Epithelial cell of esophagus (primary cell): ENCODE results near the gene POLR2H.
A peak's percentile ranks its signal among the peaks of the same experiment; 100 is the strongest.

Experiments
- DNase-seq: peaks from one replicate; pipeline ENCODE4 v3.0.0; 2010; ENCODE audit warnings: low read depth
- H3K4me3 ChIP-seq: 2 replicates; pipeline ENCODE4 v1.5.1; 2011; ENCODE audit warnings: mild to moderate bottlenecking, low read length, control low read depth
- CTCF ChIP-seq: IDR thresholded peaks from 2 replicates; pipeline ENCODE4 v1.5.1; 2011; ENCODE audit warnings: low read depth, mild to moderate bottlenecking, low read length, control low read depth, inconsistent platforms; ENCODE audit not compliant: insufficient read depth; ENCODE audit errors: missing control alignments

Gene POLR2H

GRCh38 chr3:184325715-184326369 lies 35.7 kb upstream of the POLR2H start:
- DNase-seq, result peak; percentile 64
- no peak for TF ChIP-seq CTCF
- no peak overlapping the region for H3K4me3 ChIP-seq

- no peak for TF ChIP-seq CTCF
- DNase-seq, result no peak
- no peak overlapping the region for H3K4me3 ChIP-seq
Measured at GRCh38 chr3:184327171-184327570, 34.3 kb upstream of the POLR2H start.

- no peak for DNase-seq
- TF ChIP-seq CTCF, result no peak
- H3K4me3 ChIP-seq, result no peak overlapping the region
Measured at GRCh38 chr3:184328516-184328915, 33.0 kb upstream of the POLR2H start.

- no peak overlapping the region for H3K4me3 ChIP-seq
- no peak for TF ChIP-seq CTCF
- DNase-seq, result peak; percentile 95
Measured at GRCh38 chr3:184332370-184333090, 29.0 kb upstream of the POLR2H start.

- no peak for TF ChIP-seq CTCF
- DNase-seq, result no peak
- no peak overlapping the region for H3K4me3 ChIP-seq
Measured at GRCh38 chr3:184333190-184333589, 28.3 kb upstream of the POLR2H start.

- H3K4me3 ChIP-seq, result no peak overlapping the region
- DNase-seq, result no peak
- no peak for TF ChIP-seq CTCF
Measured at GRCh38 chr3:184333700-184334099, 27.8 kb upstream of the POLR2H start.
